Upper lobe of right lung (tissue), 1 donor: ENCODE results near the gene ZNF607. TPM values are rescaled to one million over a fixed set of nuclear protein-coding genes. Genes with fewer than 3 reads are reported as not detected.
"Not testable (repeated sequence)": the region's sequence is repeated elsewhere in the genome, so short reads cannot be mapped to it uniquely, and the experiment has no call there.

Source experiments
- ATAC-seq: fragments of 200-7000 bp; cut with Tn5 transposase; one replicate; pipeline ENCODE4 v1.9.1; 2020; ENCODE audit warnings: mild to moderate bottlenecking, moderate library complexity
- DNase-seq: peaks from one replicate; pipeline ENCODE4 v3.0.0-alpha.2; 2020
- H3K27ac ChIP-seq: fragments of 200-600 bp; one replicate; pipeline ENCODE4 v1.8.0; 2022
- H3K27me3 ChIP-seq: fragments of 200-600 bp; one replicate; pipeline ENCODE4 v1.8.0; 2022; ENCODE audit warnings: mild to moderate bottlenecking
- H3K36me3 ChIP-seq: fragments of 200-600 bp; one replicate; pipeline ENCODE4 v1.8.0; 2022
- H3K4me1 ChIP-seq: fragments of 200-600 bp; one replicate; pipeline ENCODE4 v1.8.0; 2022
- H3K4me3 ChIP-seq: fragments of 200-600 bp; one replicate; pipeline ENCODE4 v1.8.0; 2022; ENCODE audit warnings: mild to moderate bottlenecking
- H3K9me3 ChIP-seq: fragments of 200-600 bp; one replicate; pipeline ENCODE4 v1.8.0; 2022
- intact Hi-C: fragments of 100-400 bp; cut with DNase I; formaldehyde crosslinking; loops from one replicate; pipeline ENCODE4 v1.11.0; 2022
- long read RNA-seq: library from polyadenylated mRNA; unstranded; transcript quantifications from one replicate; pipeline ENCODE4 v2.0.0, GENCODE V29; 2021
- total RNA-seq: library from RNA; stranded (reverse); fragmentation: NEBNext Ultra II Directional; extraction: Animal tissue kit (Norgen Biotek cat#: 25700); gene quantifications from one replicate; pipeline ENCODE4 v1.2.1, GENCODE V29; 2021
- TF ChIP-seq, protein P1 (sequence below): fragments of 200-600 bp; IDR thresholded peaks from one replicate; pipeline ENCODE4 v1.8.0; 2022; ENCODE audit warnings: antibody characterized with exemption
- donor health status: DM: no; HTN: yes; CAD: no; lungs with severe emphysema.

ZNF607 gene
- total RNA-seq: 7.5 TPM
- long read RNA-seq, full-length matches to known transcripts: 2 of 12 reads
- long read RNA-seq, partial matches to known transcripts: 0 of 12 reads
- long read RNA-seq, other reads (novel, unspliced or antisense): 10 of 12 reads

DNA sequence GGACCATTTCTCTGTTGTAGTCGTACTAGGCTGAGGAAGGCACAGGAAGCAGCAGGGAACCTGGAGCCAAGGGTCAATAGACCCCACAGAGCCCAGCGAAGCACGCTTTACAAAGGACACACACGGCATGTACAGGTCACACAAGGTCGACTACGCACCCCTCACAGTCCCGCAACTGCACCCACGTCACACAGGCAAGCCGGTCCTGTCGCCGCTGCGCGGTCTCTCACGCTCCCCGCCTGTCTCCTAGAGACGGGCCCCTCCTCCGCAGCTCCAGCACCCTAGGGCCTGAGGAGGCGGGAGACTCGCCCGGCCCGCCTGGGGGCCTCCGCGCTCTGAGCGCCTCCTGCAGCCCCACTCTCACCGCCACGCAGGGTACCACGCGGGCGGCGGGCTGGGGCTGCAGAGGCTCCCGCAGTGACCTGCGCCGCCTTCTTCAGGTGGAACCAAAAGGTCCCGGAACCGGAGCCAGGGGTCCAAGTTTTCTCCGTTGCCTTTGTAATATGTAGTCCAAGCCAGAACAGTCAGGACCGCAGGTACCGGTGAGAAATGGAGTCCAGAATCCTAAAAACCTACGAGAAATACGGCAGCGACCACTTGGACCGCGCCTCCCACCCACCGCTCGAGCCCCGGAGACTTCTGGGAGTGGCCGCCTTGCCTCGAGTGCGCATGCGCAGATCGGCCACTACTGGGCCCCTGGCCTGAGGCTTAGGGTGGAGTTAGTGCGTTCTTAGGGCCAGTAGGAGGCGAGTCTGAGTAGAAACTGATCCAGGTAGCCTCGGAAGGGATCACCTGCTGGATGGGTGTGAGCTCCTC lies at the start of gene ZNF607:
ZNF607 (minus strand) TSS at position 651 of the 816 bp plus-strand sequence. CDS start 8,143 bp downstream, outside the sequence.
- DNase-seq: peak; percentile 94
- H3K9me3 ChIP-seq: no peaks in the 10 kb centered on the region
- no peaks in the 10 kb centered on the region for H3K36me3 ChIP-seq
- TF ChIP-seq, protein P1, sequence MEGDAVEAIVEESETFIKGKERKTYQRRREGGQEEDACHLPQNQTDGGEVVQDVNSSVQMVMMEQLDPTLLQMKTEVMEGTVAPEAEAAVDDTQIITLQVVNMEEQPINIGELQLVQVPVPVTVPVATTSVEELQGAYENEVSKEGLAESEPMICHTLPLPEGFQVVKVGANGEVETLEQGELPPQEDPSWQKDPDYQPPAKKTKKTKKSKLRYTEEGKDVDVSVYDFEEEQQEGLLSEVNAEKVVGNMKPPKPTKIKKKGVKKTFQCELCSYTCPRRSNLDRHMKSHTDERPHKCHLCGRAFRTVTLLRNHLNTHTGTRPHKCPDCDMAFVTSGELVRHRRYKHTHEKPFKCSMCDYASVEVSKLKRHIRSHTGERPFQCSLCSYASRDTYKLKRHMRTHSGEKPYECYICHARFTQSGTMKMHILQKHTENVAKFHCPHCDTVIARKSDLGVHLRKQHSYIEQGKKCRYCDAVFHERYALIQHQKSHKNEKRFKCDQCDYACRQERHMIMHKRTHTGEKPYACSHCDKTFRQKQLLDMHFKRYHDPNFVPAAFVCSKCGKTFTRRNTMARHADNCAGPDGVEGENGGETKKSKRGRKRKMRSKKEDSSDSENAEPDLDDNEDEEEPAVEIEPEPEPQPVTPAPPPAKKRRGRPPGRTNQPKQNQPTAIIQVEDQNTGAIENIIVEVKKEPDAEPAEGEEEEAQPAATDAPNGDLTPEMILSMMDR: peak; percentile 62
- peak within 1 kb of the TSS; percentile 94 for H3K4me3 ChIP-seq
- H3K4me1 ChIP-seq: peaks cover 8% of the 10 kb centered on the region
- intact Hi-C loops: no loop called here
- H3K27me3 ChIP-seq: no peaks in the 10 kb centered on the region
- ATAC-seq: peak; percentile 99
- H3K27ac ChIP-seq: peak within 1 kb of the TSS; percentile 86

DNA sequence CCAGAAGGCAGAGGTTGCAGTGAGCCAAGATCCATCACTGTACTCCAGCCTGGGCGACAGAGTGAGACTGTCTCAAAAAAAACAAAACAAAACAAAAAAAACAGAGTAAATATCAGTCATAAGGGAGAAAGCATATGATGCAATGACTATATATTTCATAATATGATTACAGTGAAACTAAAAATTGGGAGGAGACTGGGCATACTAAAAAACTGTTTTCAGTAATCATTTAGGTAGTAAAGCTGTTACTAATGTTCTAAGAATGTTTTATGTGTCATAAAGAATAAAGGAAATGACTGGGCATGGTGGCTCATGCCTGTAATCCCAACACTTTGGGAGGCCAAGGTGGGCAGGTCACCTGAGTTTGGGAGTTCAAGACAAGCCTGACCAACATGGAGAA lies 43.9 kb upstream of the ZNF607 start:
- Histone ChIP-seq H3K36me3 (peaks cover 36% of the 10 kb centered on the region), H3K4me1 (no peaks in the 10 kb centered on the region), H3K27ac (no peak overlapping the region), H3K27me3 (no peaks in the 10 kb centered on the region), H3K9me3 (no peaks in the 10 kb centered on the region), H3K4me3 (no peak overlapping the region)
- intact Hi-C loops: no loop called here
- no peak for ATAC-seq
- no peak for DNase-seq
- TF ChIP-seq, protein P1: no peak

DNA sequence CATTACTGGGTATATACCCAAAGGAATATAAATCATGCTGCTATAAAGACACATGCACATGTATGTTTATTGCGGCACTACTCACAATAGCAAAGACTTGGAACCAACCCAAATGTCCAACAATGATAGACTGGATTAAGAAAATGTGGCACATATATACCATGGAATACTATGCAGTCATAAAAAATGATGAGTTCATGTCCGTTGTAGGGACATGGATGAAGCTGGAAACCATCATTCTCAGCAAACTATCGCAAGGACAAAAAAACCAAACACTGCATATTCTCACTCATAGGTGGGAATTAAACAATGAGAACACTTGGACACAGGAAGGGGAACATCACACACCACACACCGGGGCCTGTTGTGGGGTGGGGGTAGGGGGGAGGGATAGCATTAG lies 38.1 kb upstream of the ZNF607 start:
- intact Hi-C loops, H3K4me1 ChIP-seq, ATAC-seq, H3K27me3 ChIP-seq, DNase-seq, H3K27ac ChIP-seq, H3K9me3 ChIP-seq, H3K4me3 ChIP-seq: not testable (repeated sequence)
- peaks cover 13% of the 10 kb centered on the region for H3K36me3 ChIP-seq

DNA sequence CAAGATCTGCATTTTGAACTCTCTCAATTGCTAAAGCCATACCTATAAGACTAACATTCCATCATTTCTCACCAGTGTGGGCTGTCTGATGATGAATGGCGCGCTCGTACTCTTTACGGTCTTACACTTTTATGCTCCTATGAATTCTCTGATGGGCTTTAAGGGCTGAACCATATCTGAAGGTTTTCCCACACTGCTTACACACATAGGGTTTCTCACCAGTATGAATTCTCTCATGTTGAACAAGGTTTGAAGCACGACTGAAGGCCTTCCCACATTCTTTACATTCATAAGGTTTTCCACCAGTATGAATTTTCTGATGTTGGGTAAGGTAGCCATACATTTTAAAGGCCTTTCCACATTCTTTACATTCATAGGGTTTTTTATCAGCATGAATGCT lies 18.8 kb upstream of the ZNF607 start:
- H3K4me1 ChIP-seq: no peaks in the 10 kb centered on the region
- H3K9me3 ChIP-seq: peaks cover 45% of the 10 kb centered on the region
- peaks cover 18% of the 10 kb centered on the region for H3K36me3 ChIP-seq
- no peak overlapping the region for H3K27ac ChIP-seq
- intact Hi-C loops: no loop called here
- DNase-seq: no peak
- TF ChIP-seq, protein P1: no peak
- no peak overlapping the region for H3K4me3 ChIP-seq
- no peak for ATAC-seq
- no peaks in the 10 kb centered on the region for H3K27me3 ChIP-seq

DNA sequence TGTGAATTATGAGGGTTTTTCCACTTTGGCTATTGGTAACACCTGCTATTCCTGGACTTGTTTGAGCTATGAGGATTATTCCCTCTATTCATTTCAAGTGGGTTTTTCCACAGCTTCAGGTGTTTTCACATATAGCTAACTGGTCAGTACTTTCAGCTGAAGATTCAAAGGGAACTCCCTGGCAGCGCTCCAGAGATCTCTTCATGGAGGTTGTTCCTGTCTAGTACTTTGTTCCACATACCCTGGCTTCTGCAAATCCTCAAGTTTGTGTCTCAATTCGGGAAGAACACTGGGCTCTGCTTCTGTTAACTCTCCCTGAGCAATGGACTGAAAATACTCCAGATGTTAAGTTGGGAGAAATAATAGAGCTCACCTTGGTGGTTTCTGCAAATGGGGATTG lies 5.6 kb upstream of the ZNF607 start:
- no peaks in the 10 kb centered on the region for H3K4me1 ChIP-seq
- intact Hi-C loops: no loop called here

DNA sequence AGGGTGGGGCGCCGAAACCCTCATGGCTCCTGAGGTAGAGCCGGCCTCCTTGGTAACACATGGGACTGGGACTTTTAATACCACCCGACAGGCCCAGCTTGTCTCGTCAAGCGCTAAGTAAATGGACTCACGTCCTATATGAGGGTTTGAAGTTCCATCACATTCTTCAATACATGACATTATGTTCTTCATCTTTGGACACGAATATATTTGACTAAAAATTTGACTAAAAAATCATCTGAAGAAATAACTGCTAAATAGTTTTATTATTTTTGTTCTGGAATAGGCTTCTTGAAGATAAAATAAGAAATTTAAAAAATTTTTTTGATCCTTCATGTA lies 335 bp upstream of the ZNF607 start:
- TF ChIP-seq, protein P1: no peak
- Histone ChIP-seq H3K9me3 (no peaks in the 10 kb centered on the region), H3K27me3 (no peaks in the 10 kb centered on the region), H3K36me3 (no peaks in the 10 kb centered on the region), H3K4me3 (peak overlapping the region; percentile 94), H3K27ac (peak overlapping the region; percentile 86), H3K4me1 (peaks cover 8% of the 10 kb centered on the region)
- intact Hi-C loops: no loop called here
- ATAC-seq (no peak), DNase-seq (no peak)

More for the DNA sequence above, 5.6 kb upstream of the ZNF607 start:
- no peak overlapping the region for H3K27ac ChIP-seq
- H3K36me3 ChIP-seq: no peaks in the 10 kb centered on the region
- H3K4me3 ChIP-seq: no peak overlapping the region
- H3K9me3 ChIP-seq: no peaks in the 10 kb centered on the region
- ATAC-seq: no peak
- no peak for DNase-seq
- TF ChIP-seq, protein P1: no peak
- H3K27me3 ChIP-seq: no peaks in the 10 kb centered on the region
